ENCODE results near the gene KHDC1.
"Not testable (repeated sequence)": the region's sequence is repeated elsewhere in the genome, so short reads cannot be mapped to it uniquely, and the experiment has no call there.

Gene KHDC1

GRCh38 chr6:73290435-73290834, 27.4 kb upstream of the KHDC1 start:
- Histone ChIP-seq H3K4me1 (ENCODE audit: control insufficient read depth, insufficient read depth, low read length) (no peaks in the 10 kb centered on the region), H3K27ac (ENCODE audit: insufficient read depth, low read depth, low read length, poor library complexity, severe bottlenecking) (no peak overlapping the region), H3K9me3 (ENCODE audit: control insufficient read depth, low read length) (no peaks in the 10 kb centered on the region), H3K27me3 (ENCODE audit: control insufficient read depth, insufficient read depth, low read length, poor library complexity, severe bottlenecking) (no peaks in the 10 kb centered on the region), H3K4me3 (ENCODE audit: insufficient read depth, low read depth, low read length) (no peak overlapping the region), H3K36me3 (ENCODE audit: control insufficient read depth, insufficient read depth, low read length) (peaks cover 4% of the 10 kb centered on the region)

GRCh38 chr6:73286752-73287151, 23.8 kb upstream of the KHDC1 start:
- Histone ChIP-seq H3K9me3 (ENCODE audit: control insufficient read depth, low read length) (no peaks in the 10 kb centered on the region), H3K27me3 (ENCODE audit: control insufficient read depth, insufficient read depth, low read length, poor library complexity, severe bottlenecking) (no peaks in the 10 kb centered on the region), H3K4me3 (ENCODE audit: insufficient read depth, low read depth, low read length) (no peak overlapping the region), H3K27ac (ENCODE audit: insufficient read depth, low read depth, low read length, poor library complexity, severe bottlenecking) (no peak overlapping the region), H3K4me1 (ENCODE audit: control insufficient read depth, insufficient read depth, low read length) (no peaks in the 10 kb centered on the region), H3K36me3 (ENCODE audit: control insufficient read depth, insufficient read depth, low read length) (peaks cover 4% of the 10 kb centered on the region)
- WGBS, 2 experiments = 91 to 95% methylated on average over 5 to 6 of the region's 6 CpGs

- no peaks in the 10 kb centered on the region for H3K4me1 ChIP-seq (ENCODE audit: control insufficient read depth, insufficient read depth, low read length)
- H3K9me3 ChIP-seq (ENCODE audit: control insufficient read depth, low read length) = no peaks in the 10 kb centered on the region
- no peak overlapping the region for H3K4me3 ChIP-seq (ENCODE audit: insufficient read depth, low read depth, low read length)
- WGBS, 2 experiments = 76 to 78% methylated on average over 2 to 3 of the region's 3 CpGs
- H3K27me3 ChIP-seq (ENCODE audit: control insufficient read depth, insufficient read depth, low read length, poor library complexity, severe bottlenecking) = no peaks in the 10 kb centered on the region
- peaks cover 4% of the 10 kb centered on the region for H3K36me3 ChIP-seq (ENCODE audit: control insufficient read depth, insufficient read depth, low read length)
- no peak overlapping the region for H3K27ac ChIP-seq (ENCODE audit: insufficient read depth, low read depth, low read length, poor library complexity, severe bottlenecking)
These were observed 22.8 kb upstream of the KHDC1 start for GRCh38 chr6:73285674-73286283.

GRCh38 chr6:73282871-73283270, 19.9 kb upstream of the KHDC1 start:
- no peaks in the 10 kb centered on the region for H3K36me3 ChIP-seq (ENCODE audit: control insufficient read depth, insufficient read depth, low read length)
- H3K27ac ChIP-seq (ENCODE audit: insufficient read depth, low read depth, low read length, poor library complexity, severe bottlenecking) = no peak overlapping the region
- H3K27me3 ChIP-seq (ENCODE audit: control insufficient read depth, insufficient read depth, low read length, poor library complexity, severe bottlenecking) = no peaks in the 10 kb centered on the region
- no peak overlapping the region for H3K4me3 ChIP-seq (ENCODE audit: insufficient read depth, low read depth, low read length)
- WGBS, 2 experiments = 91 to 97% methylated on average over 3 to 5 of the region's 5 CpGs
- H3K4me1 ChIP-seq (ENCODE audit: control insufficient read depth, insufficient read depth, low read length) = no peaks in the 10 kb centered on the region
- no peaks in the 10 kb centered on the region for H3K9me3 ChIP-seq (ENCODE audit: control insufficient read depth, low read length)

GRCh38 chr6:73281684-73282083, 18.7 kb upstream of the KHDC1 start:
- H3K27ac ChIP-seq (ENCODE audit: insufficient read depth, low read depth, low read length, poor library complexity, severe bottlenecking); H3K9me3 ChIP-seq (ENCODE audit: control insufficient read depth, low read length); H3K4me1 ChIP-seq (ENCODE audit: control insufficient read depth, insufficient read depth, low read length); H3K36me3 ChIP-seq (ENCODE audit: control insufficient read depth, insufficient read depth, low read length); H3K4me3 ChIP-seq (ENCODE audit: insufficient read depth, low read depth, low read length); H3K27me3 ChIP-seq (ENCODE audit: control insufficient read depth, insufficient read depth, low read length, poor library complexity, severe bottlenecking): not testable (repeated sequence)
- 95 to 98% methylated on average over 4 of the region's 4 CpGs for WGBS, 2 experiments

GRCh38 chr6:73269296-73269695, 6.3 kb upstream of the KHDC1 start:
- not testable (repeated sequence) for H3K36me3 ChIP-seq (ENCODE audit: control insufficient read depth, insufficient read depth, low read length); H3K27ac ChIP-seq (ENCODE audit: insufficient read depth, low read depth, low read length, poor library complexity, severe bottlenecking); H3K27me3 ChIP-seq (ENCODE audit: control insufficient read depth, insufficient read depth, low read length, poor library complexity, severe bottlenecking); H3K4me3 ChIP-seq (ENCODE audit: insufficient read depth, low read depth, low read length); H3K4me1 ChIP-seq (ENCODE audit: control insufficient read depth, insufficient read depth, low read length); H3K9me3 ChIP-seq (ENCODE audit: control insufficient read depth, low read length)
- 93 to 97% methylated on average over 11 to 12 of the region's 13 CpGs for WGBS, 2 experiments

GRCh38 chr6:73268896-73269295, 5.9 kb upstream of the KHDC1 start:
- 96% methylated on average over 21 to 27 of the region's 27 CpGs for WGBS, 2 experiments
- H3K4me3 ChIP-seq (ENCODE audit: insufficient read depth, low read depth, low read length); H3K27me3 ChIP-seq (ENCODE audit: control insufficient read depth, insufficient read depth, low read length, poor library complexity, severe bottlenecking); H3K9me3 ChIP-seq (ENCODE audit: control insufficient read depth, low read length); H3K4me1 ChIP-seq (ENCODE audit: control insufficient read depth, insufficient read depth, low read length); H3K36me3 ChIP-seq (ENCODE audit: control insufficient read depth, insufficient read depth, low read length); H3K27ac ChIP-seq (ENCODE audit: insufficient read depth, low read depth, low read length, poor library complexity, severe bottlenecking): not testable (repeated sequence)

GRCh38 chr6:73264446-73264845, 1.4 kb upstream of the KHDC1 start:
- Histone ChIP-seq H3K27me3 (ENCODE audit: control insufficient read depth, insufficient read depth, low read length, poor library complexity, severe bottlenecking) (no peaks in the 10 kb centered on the region), H3K27ac (ENCODE audit: insufficient read depth, low read depth, low read length, poor library complexity, severe bottlenecking) (no peak overlapping the region), H3K4me1 (ENCODE audit: control insufficient read depth, insufficient read depth, low read length) (no peaks in the 10 kb centered on the region), H3K36me3 (ENCODE audit: control insufficient read depth, insufficient read depth, low read length) (no peaks in the 10 kb centered on the region), H3K9me3 (ENCODE audit: control insufficient read depth, low read length) (no peaks in the 10 kb centered on the region), H3K4me3 (ENCODE audit: insufficient read depth, low read depth, low read length) (no peak overlapping the region)
- 95 to 96% methylated on average over 3 of the region's 3 CpGs for WGBS, 2 experiments

- H3K4me3 ChIP-seq (ENCODE audit: insufficient read depth, low read depth, low read length) = peak overlapping the region; percentile 56
- H3K9me3 ChIP-seq (ENCODE audit: control insufficient read depth, low read length) = no peaks in the 10 kb centered on the region
- H3K27me3 ChIP-seq (ENCODE audit: control insufficient read depth, insufficient read depth, low read length, poor library complexity, severe bottlenecking) = no peaks in the 10 kb centered on the region
- no peaks in the 10 kb centered on the region for H3K36me3 ChIP-seq (ENCODE audit: control insufficient read depth, insufficient read depth, low read length)
- WGBS, 2 experiments = 56 to 58% methylated on average over 7 of the region's 7 CpGs
- H3K4me1 ChIP-seq (ENCODE audit: control insufficient read depth, insufficient read depth, low read length) = no peaks in the 10 kb centered on the region
- no peak overlapping the region for H3K27ac ChIP-seq (ENCODE audit: insufficient read depth, low read depth, low read length, poor library complexity, severe bottlenecking)
These were observed 544 bp upstream of the KHDC1 start for GRCh38 chr6:73263570-73263909.

GRCh38 chr6:73258721-73259120, 4.3 kb downstream of the KHDC1 start:
- Histone ChIP-seq H3K4me1 (ENCODE audit: control insufficient read depth, insufficient read depth, low read length) (no peaks in the 10 kb centered on the region), H3K36me3 (ENCODE audit: control insufficient read depth, insufficient read depth, low read length) (no peaks in the 10 kb centered on the region), H3K27ac (ENCODE audit: insufficient read depth, low read depth, low read length, poor library complexity, severe bottlenecking) (no peak overlapping the region), H3K9me3 (ENCODE audit: control insufficient read depth, low read length) (no peaks in the 10 kb centered on the region), H3K27me3 (ENCODE audit: control insufficient read depth, insufficient read depth, low read length, poor library complexity, severe bottlenecking) (no peaks in the 10 kb centered on the region), H3K4me3 (ENCODE audit: insufficient read depth, low read depth, low read length) (no peak overlapping the region)
- WGBS, 2 experiments = 73 to 92% methylated on average over 1 of the region's 1 CpG

- H3K27me3 ChIP-seq (ENCODE audit: control insufficient read depth, insufficient read depth, low read length, poor library complexity, severe bottlenecking); H3K27ac ChIP-seq (ENCODE audit: insufficient read depth, low read depth, low read length, poor library complexity, severe bottlenecking); H3K9me3 ChIP-seq (ENCODE audit: control insufficient read depth, low read length); H3K4me1 ChIP-seq (ENCODE audit: control insufficient read depth, insufficient read depth, low read length); H3K36me3 ChIP-seq (ENCODE audit: control insufficient read depth, insufficient read depth, low read length); H3K4me3 ChIP-seq (ENCODE audit: insufficient read depth, low read depth, low read length): not testable (repeated sequence)
- 98 to 99% methylated on average over 3 of the region's 5 CpGs for WGBS, 2 experiments
These were observed 8.7 kb downstream of the KHDC1 start for GRCh38 chr6:73254323-73254722.
